OCI-LY3 (cell line): ENCODE measurements around the gene SUCNR1.

Experiments used
- EZH2phosphoT487 ChIP-seq: fragments of 200-600 bp; shearing (Covaris generic); IDR thresholded peaks from 2 replicates; pipeline ENCODE4 v1.6.1; 2018; ENCODE audit warnings: antibody characterized with exemption, mixed run types, low read depth
- TF ChIP-seq, protein P1 (sequence below): fragments of 200-600, 300-600 bp; sonication (generic); IDR thresholded peaks from 2 replicates; pipeline ENCODE4 v1.5.1; 2014; ENCODE audit warnings: antibody characterized with exemption, low read length, low read depth

DNA sequence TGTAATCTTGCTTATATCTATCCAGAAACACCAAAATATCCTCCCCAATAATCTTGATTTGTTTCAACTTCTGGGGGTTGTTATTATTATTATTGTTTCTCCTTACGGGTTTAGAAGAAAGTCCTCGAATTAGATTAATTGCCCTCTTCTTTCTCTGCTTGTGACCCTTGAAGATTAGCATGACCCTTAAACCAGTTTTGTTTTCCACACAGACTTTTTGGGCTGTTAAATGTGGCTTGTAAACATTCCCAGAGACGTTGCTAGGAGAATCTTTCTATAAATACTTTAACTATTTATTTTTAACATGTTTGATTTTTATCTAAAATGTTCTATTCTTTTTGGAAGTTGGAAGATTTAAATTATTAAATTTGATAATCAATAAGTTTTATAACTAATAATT, 4.3 kb upstream of the SUCNR1 start:
- TF ChIP-seq, protein P1, sequence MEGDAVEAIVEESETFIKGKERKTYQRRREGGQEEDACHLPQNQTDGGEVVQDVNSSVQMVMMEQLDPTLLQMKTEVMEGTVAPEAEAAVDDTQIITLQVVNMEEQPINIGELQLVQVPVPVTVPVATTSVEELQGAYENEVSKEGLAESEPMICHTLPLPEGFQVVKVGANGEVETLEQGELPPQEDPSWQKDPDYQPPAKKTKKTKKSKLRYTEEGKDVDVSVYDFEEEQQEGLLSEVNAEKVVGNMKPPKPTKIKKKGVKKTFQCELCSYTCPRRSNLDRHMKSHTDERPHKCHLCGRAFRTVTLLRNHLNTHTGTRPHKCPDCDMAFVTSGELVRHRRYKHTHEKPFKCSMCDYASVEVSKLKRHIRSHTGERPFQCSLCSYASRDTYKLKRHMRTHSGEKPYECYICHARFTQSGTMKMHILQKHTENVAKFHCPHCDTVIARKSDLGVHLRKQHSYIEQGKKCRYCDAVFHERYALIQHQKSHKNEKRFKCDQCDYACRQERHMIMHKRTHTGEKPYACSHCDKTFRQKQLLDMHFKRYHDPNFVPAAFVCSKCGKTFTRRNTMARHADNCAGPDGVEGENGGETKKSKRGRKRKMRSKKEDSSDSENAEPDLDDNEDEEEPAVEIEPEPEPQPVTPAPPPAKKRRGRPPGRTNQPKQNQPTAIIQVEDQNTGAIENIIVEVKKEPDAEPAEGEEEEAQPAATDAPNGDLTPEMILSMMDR: no peak
- no peak for TF ChIP-seq EZH2phosphoT487
